Heart left ventricle (tissue), 16 donors: ENCODE measurements around the gene LAMB2. TPM values are rescaled to one million over a fixed set of nuclear protein-coding genes. Genes with fewer than 3 reads are reported as not detected.

Experiments
- ATAC-seq, 4 donors: fragments of 200-7000 bp; cut with Tn5 transposase; one replicate each; pipeline ENCODE4 v1.9.1; 2020 to 2022; ENCODE audit warnings: moderate library complexity in 4 of 4, mild to moderate bottlenecking in 3 of 4, moderate number of reproducible peaks in 1 of 4
- DNase-seq, 5 donors: peaks; one replicate each; pipeline ENCODE4 v3.0.0-alpha.2; 2020
- H3K27ac ChIP-seq, 12 donors: fragments of 200-600 bp; sonication (generic) in 4 of 12; one replicate each; pipeline versions ENCODE4 v1.5.0 to v1.8.0; 2016 to 2022; ENCODE audit warnings: mild to moderate bottlenecking in 2 of 12
- H3K27me3 ChIP-seq, 9 donors: fragments of 200-600 bp; sonication (generic) in 2 of 9; one replicate each; pipeline versions ENCODE4 v1.5.1 to v1.8.0; 2016 to 2022; ENCODE audit warnings: mild to moderate bottlenecking in 3 of 9
- H3K36me3 ChIP-seq, 9 donors: fragments of 200-600 bp; sonication (generic) in 2 of 9; one replicate each; pipeline versions ENCODE4 v1.5.0 to v1.8.0; 2018 to 2022; ENCODE audit warnings: mild to moderate bottlenecking in 2 of 9
- H3K4me1 ChIP-seq, 12 donors: fragments of 200-600 bp; sonication (generic) in 4 of 12; one replicate each; pipeline versions ENCODE4 v1.5.0 to v1.8.0; 2016 to 2022; ENCODE audit warnings: mild to moderate bottlenecking in 3 of 12
- H3K4me3 ChIP-seq, 12 donors: fragments of 200-600 bp; sonication (generic) in 4 of 12; one replicate each; pipeline versions ENCODE4 v1.5.0 to v1.8.0; 2017 to 2022; ENCODE audit warnings: mild to moderate bottlenecking in 9 of 12, moderate library complexity in 4 of 12
- H3K9me3 ChIP-seq, 12 donors: fragments of 200-600 bp; sonication (generic) in 4 of 12; one replicate each; pipeline versions ENCODE4 v1.5.0 to v1.8.0; 2016 to 2022; ENCODE audit warnings: mild to moderate bottlenecking in 1 of 12
- POLR2A ChIP-seq, 2 donors: fragments of 450-650 bp; IDR thresholded peaks; one replicate each; pipeline ENCODE4 v1.6.1; 2017; ENCODE audit warnings: antibody characterized with exemption in 2 of 2, mild to moderate bottlenecking in 2 of 2, moderate library complexity in 2 of 2
- WGBS, 4 donors: extraction: QIAGEN DNeasy Blood & Tissue Kit in 2 of 4; methylation state at CpG; one replicate each; pipeline versions ENCODE4 v1.1.5 to v1.1.7; 2013 to 2018; 5-methylcytosine and 5-hydroxymethylcytosine counted together
- intact Hi-C, 10 donors: fragments of 100-400 bp; cut with DNase I; formaldehyde crosslinking; loops; one replicate each; pipeline versions ENCODE4 v1.11.1 to v1.14.2; 2022
- polyA plus RNA-seq, 2 donors: library from polyadenylated mRNA; stranded (reverse); fragments of 200-250 nt; gene quantifications; one replicate each; pipeline ENCODE4 v1.2.3, GENCODE V29; 2013
- total RNA-seq, 9 donors: library from RNA; depleted of rRNA in 2 of 9; stranded (reverse); fragments of >200 nt in 2 of 9; fragmentation: NEBNext Ultra II Directional in 3 of 9; extraction: Animal tissue kit (Norgen Biotek cat#: 25700) in 3 of 9; gene quantifications; one replicate each; pipeline versions ENCODE4 v1.1.0 to v1.2.4, GENCODE V29; 2016 to 2023
- TF ChIP-seq, protein P1 (sequence below), 12 donors: fragments of 200-600 bp; sonication (generic) in 4 of 12; IDR thresholded peaks; one replicate each; pipeline versions ENCODE4 v1.5.0 to v1.8.0; 2018 to 2022; ENCODE audit warnings: antibody characterized with exemption in 12 of 12, mild to moderate bottlenecking in 5 of 12
- donor health status: ischemic (EF 13 %, LVEDD 7.1; RV severe dilation, severe dysfunction).
- donor health status: healthy with polysubstance abuse.
- donor health status: DM: no; HTN: yes; CAD: no.
- donor health status: DM: no; HTN: no; CAD: no.
- donor health status: ischemic (EF 25% LVEDD 6.9; RV normal size, moderate dysfunction).
- donor health status: ischemic (EF 25% LVEDD 5.7; RV mildly dilated, moderate dysfunction).
- donor health status: healthy.
- donor health status: DM: yes; HTN: yes; CAD: no.
- donor health status: ischemic (EF 35%, LVEDD 5.7; RV mildly dilated, moderate dysfunction).
- donor health status: nonischemic (EF 11% LVEDD 7.7; RV severe dilation, severe dysfunction).
- donor health status: DM: yes; HTN: yes; CAD: no.
- donor health status: PGD.
- donor health status: ischemic (EF 29% LVEDD 5.4; RV normal size, mild dysfunction).
- donor health status: nonischemic (EF 23%, LVEDD 6.1; RV moderate dilation, normal function).

The LAMB2 gene
- total and polyA plus RNA-seq, 11 donors, result 290 to 1,265 (median 769) TPM

DNA sequence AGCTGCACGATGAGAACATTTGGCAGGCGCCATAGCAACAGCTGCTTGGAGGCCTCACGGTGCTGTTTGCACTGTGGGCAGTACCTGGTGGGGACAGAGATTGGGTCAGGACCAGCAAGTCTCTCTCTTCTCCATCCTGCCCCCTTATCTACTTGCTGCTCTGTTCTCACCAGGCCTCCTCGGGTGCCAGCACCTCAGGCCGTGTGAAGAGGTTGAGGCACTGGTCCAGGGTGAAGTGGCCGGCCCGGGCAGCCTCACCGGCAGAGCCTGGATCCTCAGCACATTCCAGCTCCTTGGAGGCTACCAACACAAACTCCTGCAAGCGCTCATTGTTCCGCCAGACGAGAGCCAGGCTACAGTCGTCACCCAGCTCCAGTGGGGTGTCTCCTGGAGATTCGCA is 22.1 kb downstream of the LAMB2 start:
- H3K4me3 ChIP-seq, result no peak overlapping the region
- peak in 1 of 4 donors; percentile 13 for ATAC-seq
- H3K27me3 ChIP-seq, result no peaks in the 10 kb centered on the region
- no peak for TF ChIP-seq POLR2A (IDR thresholded peaks at IDR 0.05)
- TF ChIP-seq, protein P1, sequence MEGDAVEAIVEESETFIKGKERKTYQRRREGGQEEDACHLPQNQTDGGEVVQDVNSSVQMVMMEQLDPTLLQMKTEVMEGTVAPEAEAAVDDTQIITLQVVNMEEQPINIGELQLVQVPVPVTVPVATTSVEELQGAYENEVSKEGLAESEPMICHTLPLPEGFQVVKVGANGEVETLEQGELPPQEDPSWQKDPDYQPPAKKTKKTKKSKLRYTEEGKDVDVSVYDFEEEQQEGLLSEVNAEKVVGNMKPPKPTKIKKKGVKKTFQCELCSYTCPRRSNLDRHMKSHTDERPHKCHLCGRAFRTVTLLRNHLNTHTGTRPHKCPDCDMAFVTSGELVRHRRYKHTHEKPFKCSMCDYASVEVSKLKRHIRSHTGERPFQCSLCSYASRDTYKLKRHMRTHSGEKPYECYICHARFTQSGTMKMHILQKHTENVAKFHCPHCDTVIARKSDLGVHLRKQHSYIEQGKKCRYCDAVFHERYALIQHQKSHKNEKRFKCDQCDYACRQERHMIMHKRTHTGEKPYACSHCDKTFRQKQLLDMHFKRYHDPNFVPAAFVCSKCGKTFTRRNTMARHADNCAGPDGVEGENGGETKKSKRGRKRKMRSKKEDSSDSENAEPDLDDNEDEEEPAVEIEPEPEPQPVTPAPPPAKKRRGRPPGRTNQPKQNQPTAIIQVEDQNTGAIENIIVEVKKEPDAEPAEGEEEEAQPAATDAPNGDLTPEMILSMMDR (IDR thresholded peaks at IDR 0.05), result no peak
- H3K27ac ChIP-seq, result no peak overlapping the region
- peaks cover 0 to 4% (median under 1%) of the 10 kb centered on the region in 12 donors for H3K4me1 ChIP-seq
- no peaks in the 10 kb centered on the region for H3K9me3 ChIP-seq
- 55 to 67% (median 65%) methylated on average over 9 to 13 of the region's 13 CpGs for WGBS, 4 donors
- peaks cover 10 to 97% (median 86%) of the 10 kb centered on the region in 9 donors for H3K36me3 ChIP-seq
- DNase-seq, result peak in 1 of 5 donors; percentile 4
- intact Hi-C loops, result no loop called here

DNA sequence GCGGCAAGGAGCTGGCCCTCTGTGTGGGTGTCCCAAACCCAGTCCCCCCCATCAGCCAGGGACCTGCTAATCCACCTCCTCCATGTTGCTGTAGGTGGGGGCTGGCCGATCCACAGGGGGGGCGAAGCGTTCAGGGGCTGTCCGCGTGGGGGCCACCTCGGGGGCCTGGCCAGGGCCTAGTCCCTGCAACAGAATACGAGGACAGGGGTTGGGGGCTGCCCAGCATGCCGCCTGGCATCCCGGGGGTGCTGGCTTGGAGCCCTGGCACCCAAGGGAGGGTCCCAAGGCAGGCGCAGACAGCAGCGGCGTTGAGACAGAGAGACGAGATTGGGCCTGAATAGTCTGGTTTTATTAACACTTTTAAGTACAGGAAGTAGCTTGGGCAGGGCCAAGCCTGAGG is 24.5 kb downstream of the LAMB2 start:
- no peak overlapping the region for H3K27ac ChIP-seq
- no peak overlapping the region for H3K4me3 ChIP-seq
- H3K36me3 ChIP-seq, result peaks cover 5 to 74% (median 62%) of the 10 kb centered on the region in 9 donors
- 77 to 89% (median 78%) methylated on average over 7 to 14 of the region's 14 CpGs for WGBS, 4 donors
- no peak for ATAC-seq
- no peaks in the 10 kb centered on the region for H3K9me3 ChIP-seq
- TF ChIP-seq, protein P1 (IDR thresholded peaks at IDR 0.05), result no peak
- no peak for TF ChIP-seq POLR2A (IDR thresholded peaks at IDR 0.05)
- intact Hi-C loops, result no loop called here
- H3K27me3 ChIP-seq, result no peaks in the 10 kb centered on the region
- DNase-seq, result no peak
- peaks cover 12 to 20% (median 16%) of the 10 kb centered on the region in 12 donors for H3K4me1 ChIP-seq

DNA sequence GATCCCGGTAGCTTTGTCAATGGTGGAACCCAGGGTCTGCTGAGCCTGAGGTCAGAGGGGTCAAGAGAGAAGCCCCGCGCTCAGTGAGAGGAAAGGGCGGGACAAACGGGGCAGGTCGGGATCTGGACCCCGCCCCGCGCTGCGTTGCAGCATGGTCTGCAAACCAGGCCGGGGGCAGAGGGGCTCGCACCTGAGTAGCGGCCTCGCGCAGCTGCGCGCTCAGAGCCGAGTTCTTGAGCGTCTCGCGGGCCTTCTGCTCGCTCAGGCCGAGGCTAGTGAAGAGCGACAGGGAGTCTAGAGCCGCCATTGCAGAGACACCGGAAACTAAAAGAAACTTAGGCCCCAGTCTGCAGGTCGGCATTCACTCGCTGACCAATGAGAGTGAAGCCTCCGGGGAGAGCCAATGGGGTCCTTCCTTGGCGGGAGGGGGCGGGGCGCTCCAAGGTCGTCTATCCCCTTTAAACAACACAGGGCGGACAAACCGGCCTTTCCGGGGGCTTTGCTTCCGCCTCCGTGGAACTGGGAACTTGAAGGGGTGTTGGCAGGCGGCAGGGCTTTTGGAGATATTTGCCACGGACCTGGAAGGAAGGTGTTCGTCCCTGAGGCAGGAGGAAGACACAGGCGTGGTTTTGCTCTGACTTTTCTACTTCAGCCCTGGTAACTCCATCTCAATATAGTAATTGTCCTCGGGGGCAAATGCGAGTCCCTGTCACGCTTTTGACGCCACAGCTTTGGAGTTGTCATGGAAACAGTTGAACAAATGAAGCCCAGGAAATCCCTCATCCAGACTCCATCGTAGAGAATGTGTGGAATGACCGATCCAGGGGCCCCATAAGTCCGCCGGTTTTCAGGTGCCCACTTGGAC is 28.2 kb downstream of the LAMB2 start, which contains the start of gene QARS1:
QARS1 (minus strand) TSS at position 331 of the 865 bp plus-strand sequence; CDS start at position 307, 24 bp downstream.
- ATAC-seq (peak; percentile 97 to 99 (median 98)), DNase-seq (peak; percentile 96 to 97 (median 97))
- no peaks in the 10 kb centered on the region for H3K27me3 ChIP-seq
- H3K4me3 ChIP-seq, result peak within 1 kb of the TSS; percentile 68 to 99 (median 88)
- TF ChIP-seq POLR2A (IDR thresholded peaks at IDR 0.05), result peak; percentile 33 to 79
- TF ChIP-seq, protein P1 (IDR thresholded peaks at IDR 0.05), result no peak
- no peaks in the 10 kb centered on the region for H3K9me3 ChIP-seq
- intact Hi-C loops, result loop anchor here in 1 of 10 donors (1.0 to 2.0 kb wide), 2 partner anchors 10 to 16 kb away; partner anchors contain the start of genes QRICH1 and USP19
- H3K36me3 ChIP-seq, result peaks cover 0 to 74% (median 60%) of the 10 kb centered on the region in 9 donors
- 1 to 2% (median 1%) methylated on average over 21 to 50 of the region's 50 CpGs for WGBS, 4 donors
- peak within 1 kb of the TSS; percentile 63 to 96 (median 88) for H3K27ac ChIP-seq
- H3K4me1 ChIP-seq, result peaks cover 13 to 25% (median 18%) of the 10 kb centered on the region in 12 donors

DNA sequence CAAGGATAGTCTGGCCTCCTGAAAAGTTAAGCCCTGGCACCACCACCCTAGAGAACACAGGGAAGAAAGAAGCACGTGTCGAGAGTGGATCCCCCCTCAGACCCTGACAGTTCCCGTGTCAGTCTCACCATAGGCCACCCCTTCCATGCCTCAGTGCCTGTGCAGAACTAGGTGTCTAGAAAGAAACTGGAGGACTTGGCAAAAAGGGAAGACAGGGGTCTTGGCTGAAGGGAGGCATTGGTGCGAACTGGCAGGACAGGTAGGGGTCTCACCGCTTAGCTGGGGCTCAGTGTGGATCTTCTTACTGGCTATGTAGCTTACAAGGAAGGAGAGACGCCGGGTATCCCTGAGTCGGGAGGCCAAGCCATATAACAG is 28.8 kb downstream of the LAMB2 start:
- Histone ChIP-seq H3K36me3 (peaks cover 0 to 74% (median 60%) of the 10 kb centered on the region in 9 donors), H3K27ac (peak overlapping the region; percentile 63 to 96 (median 88)), H3K4me3 (peak overlapping the region; percentile 68 to 99 (median 88)), H3K4me1 (peaks cover 13 to 25% (median 18%) of the 10 kb centered on the region in 12 donors), H3K27me3 (no peaks in the 10 kb centered on the region), H3K9me3 (no peaks in the 10 kb centered on the region)
- no peak for ATAC-seq
- intact Hi-C loops, result loop anchor here in 1 of 10 donors (1.0 to 2.0 kb wide), 2 partner anchors 10 to 17 kb away; partner anchors contain the start of genes QRICH1 and USP19
- no peak for TF ChIP-seq POLR2A (IDR thresholded peaks at IDR 0.05)
- TF ChIP-seq, protein P1 (IDR thresholded peaks at IDR 0.05), result no peak
- WGBS, 4 donors, result 2 to 8% (median 3%) methylated on average over 8 of the region's 8 CpGs
- no peak for DNase-seq
